H9 (cell line): ENCODE data around the gene SIGLEC7. TPM values are rescaled to one million over a fixed set of nuclear protein-coding genes. Genes with fewer than 3 reads are reported as not detected.

Source experiments
- DNase-seq: peaks from one replicate; pipeline ENCODE4 v3.0.0-alpha.2; 2017
- H2AFZ ChIP-seq: one replicate; pipeline ENCODE4 v1.6.1; 2013; ENCODE audit warnings: mild to moderate bottlenecking, low read length, control low read depth, moderate library complexity
- H2AK5ac ChIP-seq: 2 replicates; pipeline ENCODE4 v1.6.1; 2013; ENCODE audit warnings: low read length, control low read depth, mixed read lengths; ENCODE audit not compliant: insufficient read length
- H2BK120ac ChIP-seq: one replicate; pipeline ENCODE4 v1.6.1; 2013; ENCODE audit warnings: low read depth, mild to moderate bottlenecking, low read length, control low read depth, inconsistent platforms; ENCODE audit not compliant: poor library complexity, severe bottlenecking
- H2BK12ac ChIP-seq: 2 replicates; pipeline ENCODE4 v1.6.1; 2013; ENCODE audit warnings: low read length, control low read depth, mixed read lengths, low read depth; ENCODE audit not compliant: insufficient read length
- H2BK15ac ChIP-seq: 2 replicates; pipeline ENCODE4 v1.6.1; 2013; ENCODE audit warnings: low read depth, low read length, control low read depth
- H2BK20ac ChIP-seq: one replicate; pipeline ENCODE4 v1.6.1; 2013; ENCODE audit warnings: low read depth, mild to moderate bottlenecking, low read length, control low read depth, inconsistent platforms; ENCODE audit not compliant: poor library complexity, severe bottlenecking
- H2BK5ac ChIP-seq: 2 replicates; pipeline ENCODE4 v1.6.1; 2013; ENCODE audit warnings: low read length, control low read depth, mixed read lengths; ENCODE audit not compliant: insufficient read length
- H3K14ac ChIP-seq: 2 replicates; pipeline ENCODE4 v1.6.1; 2013; ENCODE audit warnings: low read length, control low read depth; ENCODE audit not compliant: insufficient read depth
- H3K18ac ChIP-seq: 2 replicates; pipeline ENCODE4 v1.6.1; 2013; ENCODE audit warnings: low read depth, mild to moderate bottlenecking, mixed read lengths, low read length, control low read depth; ENCODE audit not compliant: insufficient read length
- H3K23ac ChIP-seq: 2 replicates; pipeline ENCODE4 v1.6.1; 2013; ENCODE audit warnings: low read length, control low read depth, mixed read lengths, low read depth; ENCODE audit not compliant: insufficient read length
- H3K23me2 ChIP-seq: 2 replicates; pipeline ENCODE4 v1.6.1; 2013; ENCODE audit warnings: low read depth, mild to moderate bottlenecking, mixed read lengths, low read length, control low read depth; ENCODE audit not compliant: insufficient read length, poor library complexity, severe bottlenecking
- H3K27ac ChIP-seq: 2 replicates; pipeline ENCODE4 v1.5.1; 2013; ENCODE audit warnings: low read length, control low read depth, mixed read lengths, low read depth; ENCODE audit not compliant: insufficient read length
- H3K27me3 ChIP-seq: 2 replicates; pipeline ENCODE4 v1.6.1; 2013; ENCODE audit warnings: low read length, control low read depth, inconsistent platforms; ENCODE audit not compliant: insufficient read depth
- H3K4ac ChIP-seq: 2 replicates; pipeline ENCODE4 v1.6.1; 2013; ENCODE audit warnings: low read depth, mild to moderate bottlenecking, control low read depth, inconsistent platforms, low read length, moderate library complexity
- H3K4me1 ChIP-seq: 2 replicates; pipeline ENCODE4 v1.6.1; 2013; ENCODE audit warnings: low read length, control low read depth, inconsistent platforms; ENCODE audit not compliant: insufficient read depth
- H3K4me2 ChIP-seq: 2 replicates; pipeline ENCODE4 v1.6.1; 2013; ENCODE audit warnings: low read length, control low read depth, mixed read lengths; ENCODE audit not compliant: insufficient read length, insufficient read depth
- H3K56ac ChIP-seq: 2 replicates; pipeline ENCODE4 v1.6.1; 2013; ENCODE audit warnings: low read depth, mild to moderate bottlenecking, mixed read lengths, low read length, control low read depth; ENCODE audit not compliant: insufficient read length
- H3K79me1 ChIP-seq: 2 replicates; pipeline ENCODE4 v1.6.1; 2013; ENCODE audit warnings: low read depth, mild to moderate bottlenecking, moderate library complexity, low read length, control low read depth, inconsistent platforms; ENCODE audit not compliant: insufficient read depth, poor library complexity, severe bottlenecking
- H3K79me2 ChIP-seq: 2 replicates; pipeline ENCODE4 v1.6.1; 2013; ENCODE audit warnings: low read length, control low read depth, inconsistent platforms; ENCODE audit not compliant: insufficient read depth
- H3K9ac ChIP-seq: 2 replicates; pipeline ENCODE4 v1.6.1; 2013; ENCODE audit warnings: low read length, control low read depth, mixed read lengths; ENCODE audit not compliant: insufficient read length; ENCODE audit errors: extremely low read depth
- H3K9me3 ChIP-seq: one replicate; pipeline ENCODE4 v1.6.1; 2013; ENCODE audit warnings: low read depth, low read length, inconsistent platforms; ENCODE audit not compliant: control insufficient read depth
- H3T11ph ChIP-seq: one replicate; pipeline ENCODE4 v1.6.1; 2013; ENCODE audit warnings: mild to moderate bottlenecking, low read length, control low read depth, inconsistent platforms
- H4K20me1 ChIP-seq: one replicate; pipeline ENCODE4 v1.6.1; 2013; ENCODE audit not compliant: control insufficient read depth, insufficient read length, insufficient read depth
- H4K5ac ChIP-seq: 2 replicates; pipeline ENCODE4 v1.6.1; 2013; ENCODE audit warnings: low read depth, mild to moderate bottlenecking, mixed read lengths, low read length, control low read depth; ENCODE audit not compliant: insufficient read length
- H4K8ac ChIP-seq: replicated peaks from 2 replicates; pipeline ENCODE4 v1.6.1; 2013; ENCODE audit warnings: low read length, control low read depth, mixed read lengths, low read depth; ENCODE audit not compliant: insufficient read length
- H4K91ac ChIP-seq: 2 replicates; pipeline ENCODE4 v1.6.1; 2013; ENCODE audit warnings: low read depth, mild to moderate bottlenecking, moderate library complexity, mixed read lengths, low read length, control low read depth; ENCODE audit not compliant: insufficient read length
- H3K27ac Mint-ChIP-seq, 3 experiments: 2 replicates in 2 of 3; 3 replicates in 1 of 3; pipeline ENCODE4 v1.8.0; 2020 to 2021; ENCODE audit warnings: mixed read lengths in 3 of 3, mild to moderate bottlenecking in 1 of 3, moderate library complexity in 1 of 3
- H3K27me3 Mint-ChIP-seq: 2 replicates; pipeline ENCODE4 v1.8.0; 2021; ENCODE audit warnings: low read depth, mild to moderate bottlenecking, moderate library complexity, mixed read lengths
- H3K36me3 Mint-ChIP-seq, 3 experiments: 2 replicates in 2 of 3; 3 replicates in 1 of 3; pipeline ENCODE4 v1.8.0; 2020 to 2021; ENCODE audit warnings: low read depth in 3 of 3, mixed read lengths in 3 of 3; ENCODE audit not compliant: insufficient read depth in 1 of 3
- H3K4me1 Mint-ChIP-seq, 2 experiments: 2 replicates each; pipeline ENCODE4 v1.8.0; 2020; ENCODE audit warnings: mixed read lengths in 2 of 2
- H3K4me3 Mint-ChIP-seq, 2 experiments: 2 replicates in 1 of 2; 3 replicates in 1 of 2; pipeline ENCODE4 v1.8.0; 2020 to 2021; ENCODE audit warnings: mild to moderate bottlenecking in 2 of 2, mixed read lengths in 2 of 2, moderate library complexity in 1 of 2
- H3K9me3 Mint-ChIP-seq, 2 experiments: 2 replicates in 1 of 2; 3 replicates in 1 of 2; pipeline ENCODE4 v1.8.0; 2020; ENCODE audit warnings: mild to moderate bottlenecking in 2 of 2, mixed read lengths in 2 of 2, moderate library complexity in 1 of 2
- WGBS: extraction: QIAGEN DNeasy Blood & Tissue Kit; methylation state at CpG from one replicate; pipeline ENCODE4 v1.1.7; 2013; ENCODE audit warnings: missing lambda C conversion rate, low lambda C conversion rate, mixed read lengths; ENCODE audit not compliant: insufficient read length; ENCODE audit errors: extremely low coverage; 5-methylcytosine and 5-hydroxymethylcytosine counted together
- total RNA-seq: library from RNA; stranded (reverse); gene quantifications from 2 replicates; pipeline ENCODE4 v1.2.1, GENCODE V29; 2021
- TF ChIP-seq, protein P1 (sequence below): fragments of 200-600 bp; sonication (generic); conservative IDR thresholded peaks from 3 replicates; pipeline ENCODE4 v1.8.0; 2021; ENCODE audit warnings: antibody characterized with exemption, mild to moderate bottlenecking

The SIGLEC7 gene
- total RNA-seq, 1 experiment from 2014 or later = not detected

DNA sequence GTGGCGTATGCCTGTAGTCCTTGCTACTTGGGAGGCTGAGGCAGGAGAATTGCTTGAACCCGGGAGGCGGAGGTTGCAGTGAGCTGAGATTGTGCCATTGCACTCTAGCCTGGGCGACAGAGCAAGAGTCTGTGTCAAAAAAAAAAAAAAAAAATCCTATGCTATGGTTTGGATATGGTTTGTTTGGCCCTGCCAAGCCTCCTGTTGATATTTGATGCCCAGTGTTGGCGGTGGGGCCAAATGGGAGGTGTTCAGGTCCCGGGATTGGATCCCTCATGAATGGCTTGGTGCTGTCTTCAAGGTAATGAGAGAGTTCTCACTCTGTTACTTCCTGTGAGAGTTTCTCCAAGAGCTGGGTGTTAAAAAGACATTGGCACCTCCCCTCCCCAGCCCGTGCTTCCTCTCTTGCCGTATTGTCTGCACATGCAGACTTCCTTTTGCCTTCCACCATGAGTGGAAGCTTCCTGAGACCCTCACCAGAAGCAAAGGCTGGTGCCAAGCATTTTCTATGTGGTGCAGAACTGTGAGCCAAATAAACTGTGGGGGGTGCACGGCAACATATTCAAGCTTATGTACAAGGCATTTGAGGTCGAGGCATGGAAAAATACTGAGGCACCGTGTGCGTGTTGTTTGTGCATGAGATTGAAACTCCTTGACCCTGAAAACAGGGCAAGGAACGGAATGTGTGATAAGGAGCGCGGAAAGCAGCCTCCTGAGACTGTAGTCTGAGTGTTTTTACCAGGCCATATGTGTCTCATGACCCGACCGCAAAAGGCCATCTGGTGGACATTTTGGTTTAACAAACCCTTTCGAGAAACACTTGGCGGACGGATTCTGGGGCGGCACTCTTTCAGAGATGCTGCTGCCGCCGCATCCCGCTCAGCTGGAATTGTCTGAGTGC is 10.1 kb upstream of the SIGLEC7 start:
- H4K8ac ChIP-seq = no peak overlapping the region
- no peak overlapping the region for H3K9ac ChIP-seq
- no peak overlapping the region for H4K91ac ChIP-seq
- H3T11ph ChIP-seq = no peak overlapping the region
- no peaks in the 10 kb centered on the region for H3K23me2 ChIP-seq
- H4K20me1 ChIP-seq = no peaks in the 10 kb centered on the region
- H3K14ac ChIP-seq = no peak overlapping the region
- no peak overlapping the region for H3K18ac ChIP-seq
- Mint-ChIP-seq H3K4me3 (no peak overlapping the region), H3K27ac (peak overlapping the region in 1 of 3 experiments; percentile 43; a peak in 1 of 7 replicates), H3K36me3 (peaks cover 0 to 1% (median 0%) of the 10 kb centered on the region in 3 experiments; a peak in 1 of 7 replicates), H3K4me1 (peaks cover 2 to 4% of the 10 kb centered on the region in 2 experiments), H3K27me3 (peaks cover 34% of the 10 kb centered on the region), H3K9me3 (no peaks in the 10 kb centered on the region)
- no peak overlapping the region for H2AK5ac ChIP-seq
- H2AFZ ChIP-seq = no peak overlapping the region
- H2BK12ac ChIP-seq = no peak overlapping the region
- no peak overlapping the region for H2BK120ac ChIP-seq
- H2BK5ac ChIP-seq = no peak overlapping the region
- H3K23ac ChIP-seq = no peak overlapping the region
- H3K27me3 ChIP-seq = no peaks in the 10 kb centered on the region
- no peak overlapping the region for H3K27ac ChIP-seq
- no peaks in the 10 kb centered on the region for H3K79me1 ChIP-seq
- no peaks in the 10 kb centered on the region for H3K79me2 ChIP-seq
- no peak overlapping the region for H3K4ac ChIP-seq
- no CpG with 5 or more reads among the region's 24 CpGs for WGBS
- no peaks in the 10 kb centered on the region for H3K9me3 ChIP-seq
- no peak overlapping the region for H2BK15ac ChIP-seq
- H3K4me1 ChIP-seq = no peaks in the 10 kb centered on the region
- TF ChIP-seq, protein P1, sequence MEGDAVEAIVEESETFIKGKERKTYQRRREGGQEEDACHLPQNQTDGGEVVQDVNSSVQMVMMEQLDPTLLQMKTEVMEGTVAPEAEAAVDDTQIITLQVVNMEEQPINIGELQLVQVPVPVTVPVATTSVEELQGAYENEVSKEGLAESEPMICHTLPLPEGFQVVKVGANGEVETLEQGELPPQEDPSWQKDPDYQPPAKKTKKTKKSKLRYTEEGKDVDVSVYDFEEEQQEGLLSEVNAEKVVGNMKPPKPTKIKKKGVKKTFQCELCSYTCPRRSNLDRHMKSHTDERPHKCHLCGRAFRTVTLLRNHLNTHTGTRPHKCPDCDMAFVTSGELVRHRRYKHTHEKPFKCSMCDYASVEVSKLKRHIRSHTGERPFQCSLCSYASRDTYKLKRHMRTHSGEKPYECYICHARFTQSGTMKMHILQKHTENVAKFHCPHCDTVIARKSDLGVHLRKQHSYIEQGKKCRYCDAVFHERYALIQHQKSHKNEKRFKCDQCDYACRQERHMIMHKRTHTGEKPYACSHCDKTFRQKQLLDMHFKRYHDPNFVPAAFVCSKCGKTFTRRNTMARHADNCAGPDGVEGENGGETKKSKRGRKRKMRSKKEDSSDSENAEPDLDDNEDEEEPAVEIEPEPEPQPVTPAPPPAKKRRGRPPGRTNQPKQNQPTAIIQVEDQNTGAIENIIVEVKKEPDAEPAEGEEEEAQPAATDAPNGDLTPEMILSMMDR = no peak; the same call in 2 of the 3 replicates
- H4K5ac ChIP-seq = no peak overlapping the region
- no peak overlapping the region for H2BK20ac ChIP-seq
- H3K56ac ChIP-seq = no peak overlapping the region
- H3K4me2 ChIP-seq = no peak overlapping the region
- DNase-seq = no peak
